Hepatocyte (in vitro differentiated cells): ENCODE measurements around the gene GNPTG. TPM values are rescaled to one million over a fixed set of nuclear protein-coding genes. Genes with fewer than 3 reads are reported as not detected.

Experiments used
- DNase-seq: peaks from one replicate; pipeline ENCODE4 v3.0.0-alpha.2; 2016; ENCODE audit warnings: low spot score
- H2AFZ ChIP-seq: fragments of 200-600 bp; sonication (generic); 2 replicates; pipeline ENCODE4 v1.6.0; 2016; ENCODE audit warnings: antibody characterized with exemption, mild to moderate bottlenecking
- H3K27ac ChIP-seq: fragments of 200-600 bp; sonication (generic); 2 replicates; pipeline ENCODE4 v1.5.1; 2016; ENCODE audit warnings: mild to moderate bottlenecking
- H3K27me3 ChIP-seq: fragments of 200-600 bp; sonication (generic); 2 replicates; pipeline ENCODE4 v1.6.1; 2016
- H3K36me3 ChIP-seq: fragments of 200-600 bp; sonication (generic); replicated peaks from 2 replicates; pipeline ENCODE4 v1.5.1; 2016; ENCODE audit warnings: low read depth; ENCODE audit not compliant: insufficient read depth
- H3K4me1 ChIP-seq: fragments of 200-600 bp; sonication (generic); 2 replicates; pipeline ENCODE4 v1.5.1; 2016; ENCODE audit warnings: mild to moderate bottlenecking, moderate library complexity; ENCODE audit not compliant: insufficient read depth
- H3K4me2 ChIP-seq: fragments of 200-600 bp; sonication (generic); 2 replicates; pipeline ENCODE4 v1.6.0; 2016
- H3K4me3 ChIP-seq: fragments of 200-600 bp; sonication (generic); 2 replicates; pipeline ENCODE4 v1.5.1; 2016; ENCODE audit warnings: mild to moderate bottlenecking
- H3K79me2 ChIP-seq: fragments of 200-600 bp; sonication (generic); 2 replicates; pipeline ENCODE4 v1.6.0; 2017; ENCODE audit warnings: mild to moderate bottlenecking
- H3K9me2 ChIP-seq: fragments of 200-600 bp; sonication (generic); replicated peaks from 2 replicates; pipeline ENCODE4 v1.6.0; 2017; ENCODE audit warnings: mild to moderate bottlenecking; ENCODE audit not compliant: insufficient read depth
- H3K9me3 ChIP-seq: fragments of 200-600 bp; sonication (generic); 2 replicates; pipeline ENCODE4 v1.5.1; 2016; ENCODE audit warnings: low read depth, mild to moderate bottlenecking
- H4K20me1 ChIP-seq: fragments of 200-600 bp; sonication (generic); 2 replicates; pipeline ENCODE4 v1.6.0; 2016; ENCODE audit warnings: mild to moderate bottlenecking; ENCODE audit not compliant: insufficient read depth, poor library complexity, severe bottlenecking
- CTCF ChIP-seq: fragments of 200-600 bp; sonication (generic); IDR thresholded peaks from 2 replicates; pipeline ENCODE4 v1.5.1; 2016; ENCODE audit warnings: antibody characterized with exemption, mild to moderate bottlenecking; ENCODE audit not compliant: poor library complexity
- EZH2 ChIP-seq: fragments of 200-600 bp; sonication (generic); IDR thresholded peaks from 2 replicates; pipeline ENCODE4 v1.6.1; 2016; ENCODE audit warnings: antibody characterized with exemption, mild to moderate bottlenecking, borderline replicate concordance
- EZH2phosphoT487 ChIP-seq: fragments of 200-600 bp; sonication (generic); IDR thresholded peaks from one replicate; pipeline ENCODE4 v1.6.1; 2018; ENCODE audit warnings: antibody characterized with exemption, mild to moderate bottlenecking, low read depth, moderate library complexity; ENCODE audit not compliant: unreplicated experiment, severe bottlenecking
- WGBS: methylation state at CpG from one replicate; pipeline ENCODE4 v1.1.6; 2016; ENCODE audit warnings: low lambda C conversion rate; ENCODE audit errors: missing lambda C conversion rate; 5-methylcytosine and 5-hydroxymethylcytosine counted together
- polyA plus RNA-seq: library from polyadenylated mRNA; unstranded; fragments of >200 nt; fragmentation: Nextera tagmentation; extraction: Ambion mirVana; gene quantifications from 2 replicates; pipeline ENCODE4 v1.2.1, GENCODE V29; 2016
- total RNA-seq: library from RNA; depleted of rRNA; stranded (reverse); fragments of >200 nt; gene quantifications from 2 replicates; pipeline ENCODE4 v1.2.3, GENCODE V29; 2014

Gene GNPTG
- total and polyA plus RNA-seq, 2 experiments from 2014 or later: 76.6 to 133 TPM

DNA sequence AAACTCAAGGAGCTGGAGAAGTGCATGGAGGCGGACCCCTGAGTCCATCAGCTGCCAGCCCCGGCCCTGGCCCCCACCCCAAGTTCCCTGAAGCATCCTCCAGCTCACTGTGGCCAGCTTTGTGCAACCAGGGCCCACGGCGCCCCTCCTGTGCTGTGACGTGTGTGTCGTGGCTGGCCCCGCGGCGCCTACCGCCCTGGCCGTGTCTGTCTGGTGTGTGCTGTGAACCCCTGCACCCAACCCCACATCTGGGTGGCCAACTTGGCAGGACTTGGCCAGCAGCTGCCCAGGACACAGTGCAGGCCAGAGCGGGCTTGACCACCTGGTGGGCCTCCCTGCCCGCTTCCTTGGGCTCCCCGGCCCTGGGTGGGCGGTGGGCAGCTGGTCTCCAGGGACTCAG, 3.3 kb upstream of the GNPTG start:
- 97% methylated on average over 10 of the region's 15 CpGs for WGBS
- no peaks in the 10 kb centered on the region for H3K9me2 ChIP-seq
- no peaks in the 10 kb centered on the region for H3K9me3 ChIP-seq
- DNase-seq: no peak
- no peak overlapping the region for H3K27ac ChIP-seq
- no peak for TF ChIP-seq EZH2
- no peak for TF ChIP-seq CTCF
- no peak for TF ChIP-seq EZH2phosphoT487
- H4K20me1 ChIP-seq: peaks cover 3% of the 10 kb centered on the region
- H3K4me1 ChIP-seq: peaks cover 3% of the 10 kb centered on the region
- H3K4me2 ChIP-seq: no peak overlapping the region
- no peaks in the 10 kb centered on the region for H3K36me3 ChIP-seq
- no peaks in the 10 kb centered on the region for H3K27me3 ChIP-seq
- peaks cover 30% of the 10 kb centered on the region for H3K79me2 ChIP-seq
- H3K4me3 ChIP-seq: no peak overlapping the region
- H2AFZ ChIP-seq: no peak overlapping the region

- H3K27me3 ChIP-seq: no peaks in the 10 kb centered on the region
- H3K27ac ChIP-seq: no peak overlapping the region
- no peak overlapping the region for H2AFZ ChIP-seq
- H3K4me2 ChIP-seq: no peak overlapping the region
- no peaks in the 10 kb centered on the region for H3K36me3 ChIP-seq
- TF ChIP-seq EZH2 (no peak), EZH2phosphoT487 (no peak), CTCF (no peak)
- H3K79me2 ChIP-seq: peaks cover 35% of the 10 kb centered on the region
- WGBS: 97% methylated on average over 14 of the region's 14 CpGs
- no peak overlapping the region for H3K4me3 ChIP-seq
- H3K9me2 ChIP-seq: no peaks in the 10 kb centered on the region
- H3K9me3 ChIP-seq: no peaks in the 10 kb centered on the region
- peaks cover 8% of the 10 kb centered on the region for H4K20me1 ChIP-seq
- DNase-seq: no peak
- peaks cover 3% of the 10 kb centered on the region for H3K4me1 ChIP-seq
These were observed 2.8 kb upstream of the GNPTG start for GRCh38 chr16:1348926-1349325.

- peaks cover 39% of the 10 kb centered on the region for H3K79me2 ChIP-seq
- H4K20me1 ChIP-seq: peaks cover 10% of the 10 kb centered on the region
- H3K27me3 ChIP-seq: no peaks in the 10 kb centered on the region
- H3K27ac ChIP-seq: no peak overlapping the region
- no peaks in the 10 kb centered on the region for H3K9me3 ChIP-seq
- no peak overlapping the region for H3K4me3 ChIP-seq
- no peak overlapping the region for H3K4me2 ChIP-seq
- TF ChIP-seq EZH2phosphoT487: no peak
- TF ChIP-seq EZH2: no peak
- TF ChIP-seq CTCF: no peak
- no peak for DNase-seq
- WGBS: 98% methylated on average over 16 of the region's 16 CpGs
- no peaks in the 10 kb centered on the region for H3K9me2 ChIP-seq
- H3K36me3 ChIP-seq: no peaks in the 10 kb centered on the region
- H3K4me1 ChIP-seq: peaks cover 3% of the 10 kb centered on the region
- no peak overlapping the region for H2AFZ ChIP-seq
These were observed 2.4 kb upstream of the GNPTG start for GRCh38 chr16:1349351-1349750.

- Histone ChIP-seq H3K27ac (no peak overlapping the region), H3K9me2 (no peaks in the 10 kb centered on the region), H3K4me2 (peak overlapping the region; percentile 97), H4K20me1 (peaks cover 10% of the 10 kb centered on the region), H2AFZ (no peak overlapping the region), H3K79me2 (peaks cover 45% of the 10 kb centered on the region), H3K9me3 (no peaks in the 10 kb centered on the region), H3K4me1 (peaks cover 3% of the 10 kb centered on the region), H3K4me3 (no peak overlapping the region), H3K36me3 (no peaks in the 10 kb centered on the region), H3K27me3 (no peaks in the 10 kb centered on the region)
- TF ChIP-seq EZH2 (no peak), CTCF (no peak), EZH2phosphoT487 (no peak)
- 96% methylated on average over 17 of the region's 17 CpGs for WGBS
- DNase-seq: no peak
These were observed 1.8 kb upstream of the GNPTG start for GRCh38 chr16:1349951-1350350.
